GM19324 (cell line): ENCODE measurements around the gene TPT1.
"Not testable (repeated sequence)": the region's sequence is repeated elsewhere in the genome, so short reads cannot be mapped to it uniquely, and the experiment has no call there.

Experiments used
- ATAC-seq: cut with Tn5 transposase; IDR thresholded peaks from one replicate; pipeline ENCODE4 v1.9.1; 2021; ENCODE audit warnings: mild to moderate bottlenecking, moderate library complexity; ENCODE audit not compliant: unreplicated experiment, low FRiP score

TPT1 gene

GRCh38 chr13:45306966-45307365 is 34.0 kb downstream of the TPT1 start:
- ATAC-seq = no peak

DNA sequence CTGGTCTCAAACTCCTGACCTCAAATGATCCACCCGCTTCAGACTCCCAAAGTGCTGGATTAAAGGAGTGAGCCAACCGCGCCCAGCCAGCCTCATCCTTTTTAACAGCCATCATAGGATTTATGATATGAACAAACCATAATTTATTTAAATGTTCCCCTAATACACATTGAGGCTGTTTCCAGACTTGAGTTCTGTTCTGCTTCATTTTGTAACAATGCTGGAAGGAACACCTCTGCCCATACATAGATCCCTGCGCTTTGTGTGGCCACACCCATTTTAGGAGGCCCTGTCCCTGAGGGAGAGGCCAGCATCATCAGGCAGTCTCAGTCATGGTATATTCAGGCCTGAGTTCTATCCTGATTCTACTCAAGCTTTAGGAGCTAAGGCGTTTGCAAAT is 35.9 kb downstream of the TPT1 start:
- ATAC-seq = no peak

DNA sequence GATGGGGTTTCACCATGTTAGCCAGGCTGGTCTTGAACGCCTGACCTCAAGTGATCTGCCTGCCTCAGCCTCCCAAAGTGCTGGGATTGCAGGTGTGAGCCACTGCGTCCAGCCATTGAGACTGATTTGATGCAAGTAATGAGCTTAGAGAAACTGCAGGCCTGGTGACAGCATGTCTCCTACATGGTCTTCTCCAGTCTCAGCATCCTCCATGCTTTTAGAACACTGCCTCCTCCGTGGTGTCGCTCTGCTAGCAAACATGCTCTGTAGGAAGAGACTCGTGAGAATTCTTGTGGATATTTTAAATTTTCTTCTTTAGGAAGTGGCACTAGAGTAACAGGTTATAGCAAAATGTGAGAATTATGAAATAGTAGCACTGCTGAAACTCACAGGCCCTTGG is 37.1 kb downstream of the TPT1 start:
- ATAC-seq = no peak

DNA sequence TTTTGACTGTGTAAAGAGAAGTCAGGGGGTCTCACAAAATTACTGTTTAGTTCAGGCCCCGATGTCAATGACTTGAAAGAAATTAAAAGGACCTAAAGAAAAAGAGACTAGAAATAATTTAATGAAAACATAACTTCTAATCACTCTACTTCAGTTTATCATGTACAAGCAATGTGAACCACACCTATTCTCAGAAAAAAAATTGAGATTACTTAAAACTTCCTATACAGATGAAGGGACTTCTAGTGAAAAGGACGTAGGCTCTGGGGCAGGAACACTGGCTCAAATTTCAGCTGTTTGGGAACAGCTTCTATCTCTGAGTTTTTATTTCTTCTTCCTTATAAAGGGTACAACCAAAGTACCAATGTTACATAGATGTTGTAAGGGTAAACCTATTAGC is 38.0 kb downstream of the TPT1 start:
- ATAC-seq = no peak

GRCh38 chr13:45302507-45302906 is 38.5 kb downstream of the TPT1 start:
- no peak for ATAC-seq

- ATAC-seq = no peak
Measured at GRCh38 chr13:45301263-45301662, 39.7 kb downstream of the TPT1 start.

- ATAC-seq = no peak
Measured at GRCh38 chr13:45300190-45300985, 40.6 kb downstream of the TPT1 start.

- ATAC-seq = no peak
Measured at GRCh38 chr13:45299194-45299593, 41.8 kb downstream of the TPT1 start.

GRCh38 chr13:45298550-45298949 is 42.4 kb downstream of the TPT1 start:
- not testable (repeated sequence) for ATAC-seq

DNA sequence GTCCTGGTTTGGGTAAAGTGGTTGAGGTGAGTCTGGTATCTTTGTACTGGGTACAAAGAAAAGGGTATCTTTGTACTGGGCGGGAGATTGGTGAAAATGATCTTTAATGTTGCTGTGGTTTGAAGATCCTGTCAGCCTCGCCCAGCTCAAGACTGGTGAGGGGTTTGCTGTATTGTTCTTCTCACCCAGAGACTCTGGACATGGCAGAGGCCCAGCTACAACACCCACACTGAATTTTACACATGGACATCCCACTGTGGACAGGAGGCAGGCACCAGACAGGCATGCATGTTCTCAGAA is 42.8 kb downstream of the TPT1 start:
- no peak for ATAC-seq

GRCh38 chr13:45297456-45298205 is 43.4 kb downstream of the TPT1 start:
- no peak for ATAC-seq

DNA sequence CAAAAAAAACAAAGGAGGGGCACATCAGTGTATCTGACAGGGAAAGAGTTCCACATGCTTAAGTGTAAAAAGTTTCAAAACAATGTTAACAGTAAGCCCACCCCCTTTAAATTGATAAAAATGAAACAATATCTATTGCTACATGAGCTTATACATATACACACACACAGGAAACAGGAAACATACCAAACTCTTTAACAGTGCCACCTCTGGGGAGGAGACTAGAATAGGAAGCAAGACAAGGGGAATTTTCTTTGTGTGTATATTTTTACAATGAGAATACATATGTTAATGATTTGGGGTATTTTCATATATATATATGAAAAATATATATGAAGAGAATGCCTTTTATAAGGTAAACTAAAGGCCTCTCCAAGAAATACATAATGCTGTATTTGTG is 44.7 kb downstream of the TPT1 start:
- no peak for ATAC-seq

GRCh38 chr13:45295536-45295935 is 45.4 kb downstream of the TPT1 start:
- no peak for ATAC-seq

- ATAC-seq = no peak
Measured at GRCh38 chr13:45292176-45292575, 48.8 kb downstream of the TPT1 start.

GRCh38 chr13:45289936-45290563 is 50.9 kb downstream of the TPT1 start:
- no peak for ATAC-seq
